ENCODE measurements around the gene CTSC. TPM values are rescaled to one million over a fixed set of nuclear protein-coding genes. Genes with fewer than 3 reads are reported as not detected.
A peak's percentile ranks its signal among the peaks of the same experiment; 100 is the strongest.

The CTSC gene
- total and polyA plus RNA-seq, 9 of the 15 experiments (the other 6 are each of a cell fraction or from before 2014, with no cell fraction given), result 113 to 403 (median 187) TPM

DNA sequence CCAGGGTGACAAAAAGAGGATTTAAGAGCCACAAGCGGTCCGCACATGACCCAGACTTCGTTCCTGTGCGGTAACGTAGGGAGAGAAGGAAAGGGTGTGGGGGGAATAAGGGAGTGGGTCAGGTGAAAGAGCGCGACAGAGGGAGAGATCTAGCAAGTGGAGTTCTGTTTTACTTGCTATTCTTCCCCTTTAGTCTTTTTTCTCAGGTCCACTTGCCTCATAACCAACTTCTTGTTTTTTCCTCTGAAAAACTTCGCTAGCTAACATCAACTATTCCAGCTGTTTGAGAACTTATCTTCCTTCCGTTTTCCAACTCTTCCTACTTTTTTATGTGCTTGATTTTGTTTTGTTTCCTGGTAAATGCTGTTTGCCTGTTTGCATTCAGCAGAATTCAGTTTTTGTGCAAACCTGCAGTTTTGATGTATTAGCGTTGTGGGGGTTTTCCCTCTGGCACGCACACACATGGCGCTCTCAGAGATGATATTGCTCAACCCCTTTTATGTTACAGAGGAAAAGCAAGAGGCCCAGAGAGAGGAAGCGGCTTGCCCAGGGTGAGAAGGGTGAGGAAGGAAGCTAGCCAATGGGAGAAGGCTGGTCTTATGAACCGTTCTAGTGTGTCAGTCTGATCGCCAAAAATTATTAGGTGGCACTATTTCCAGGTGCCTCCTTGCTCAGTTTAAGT, 592 bp upstream of the CTSC start (continued):
- TF ChIP-seq, protein P1, sequence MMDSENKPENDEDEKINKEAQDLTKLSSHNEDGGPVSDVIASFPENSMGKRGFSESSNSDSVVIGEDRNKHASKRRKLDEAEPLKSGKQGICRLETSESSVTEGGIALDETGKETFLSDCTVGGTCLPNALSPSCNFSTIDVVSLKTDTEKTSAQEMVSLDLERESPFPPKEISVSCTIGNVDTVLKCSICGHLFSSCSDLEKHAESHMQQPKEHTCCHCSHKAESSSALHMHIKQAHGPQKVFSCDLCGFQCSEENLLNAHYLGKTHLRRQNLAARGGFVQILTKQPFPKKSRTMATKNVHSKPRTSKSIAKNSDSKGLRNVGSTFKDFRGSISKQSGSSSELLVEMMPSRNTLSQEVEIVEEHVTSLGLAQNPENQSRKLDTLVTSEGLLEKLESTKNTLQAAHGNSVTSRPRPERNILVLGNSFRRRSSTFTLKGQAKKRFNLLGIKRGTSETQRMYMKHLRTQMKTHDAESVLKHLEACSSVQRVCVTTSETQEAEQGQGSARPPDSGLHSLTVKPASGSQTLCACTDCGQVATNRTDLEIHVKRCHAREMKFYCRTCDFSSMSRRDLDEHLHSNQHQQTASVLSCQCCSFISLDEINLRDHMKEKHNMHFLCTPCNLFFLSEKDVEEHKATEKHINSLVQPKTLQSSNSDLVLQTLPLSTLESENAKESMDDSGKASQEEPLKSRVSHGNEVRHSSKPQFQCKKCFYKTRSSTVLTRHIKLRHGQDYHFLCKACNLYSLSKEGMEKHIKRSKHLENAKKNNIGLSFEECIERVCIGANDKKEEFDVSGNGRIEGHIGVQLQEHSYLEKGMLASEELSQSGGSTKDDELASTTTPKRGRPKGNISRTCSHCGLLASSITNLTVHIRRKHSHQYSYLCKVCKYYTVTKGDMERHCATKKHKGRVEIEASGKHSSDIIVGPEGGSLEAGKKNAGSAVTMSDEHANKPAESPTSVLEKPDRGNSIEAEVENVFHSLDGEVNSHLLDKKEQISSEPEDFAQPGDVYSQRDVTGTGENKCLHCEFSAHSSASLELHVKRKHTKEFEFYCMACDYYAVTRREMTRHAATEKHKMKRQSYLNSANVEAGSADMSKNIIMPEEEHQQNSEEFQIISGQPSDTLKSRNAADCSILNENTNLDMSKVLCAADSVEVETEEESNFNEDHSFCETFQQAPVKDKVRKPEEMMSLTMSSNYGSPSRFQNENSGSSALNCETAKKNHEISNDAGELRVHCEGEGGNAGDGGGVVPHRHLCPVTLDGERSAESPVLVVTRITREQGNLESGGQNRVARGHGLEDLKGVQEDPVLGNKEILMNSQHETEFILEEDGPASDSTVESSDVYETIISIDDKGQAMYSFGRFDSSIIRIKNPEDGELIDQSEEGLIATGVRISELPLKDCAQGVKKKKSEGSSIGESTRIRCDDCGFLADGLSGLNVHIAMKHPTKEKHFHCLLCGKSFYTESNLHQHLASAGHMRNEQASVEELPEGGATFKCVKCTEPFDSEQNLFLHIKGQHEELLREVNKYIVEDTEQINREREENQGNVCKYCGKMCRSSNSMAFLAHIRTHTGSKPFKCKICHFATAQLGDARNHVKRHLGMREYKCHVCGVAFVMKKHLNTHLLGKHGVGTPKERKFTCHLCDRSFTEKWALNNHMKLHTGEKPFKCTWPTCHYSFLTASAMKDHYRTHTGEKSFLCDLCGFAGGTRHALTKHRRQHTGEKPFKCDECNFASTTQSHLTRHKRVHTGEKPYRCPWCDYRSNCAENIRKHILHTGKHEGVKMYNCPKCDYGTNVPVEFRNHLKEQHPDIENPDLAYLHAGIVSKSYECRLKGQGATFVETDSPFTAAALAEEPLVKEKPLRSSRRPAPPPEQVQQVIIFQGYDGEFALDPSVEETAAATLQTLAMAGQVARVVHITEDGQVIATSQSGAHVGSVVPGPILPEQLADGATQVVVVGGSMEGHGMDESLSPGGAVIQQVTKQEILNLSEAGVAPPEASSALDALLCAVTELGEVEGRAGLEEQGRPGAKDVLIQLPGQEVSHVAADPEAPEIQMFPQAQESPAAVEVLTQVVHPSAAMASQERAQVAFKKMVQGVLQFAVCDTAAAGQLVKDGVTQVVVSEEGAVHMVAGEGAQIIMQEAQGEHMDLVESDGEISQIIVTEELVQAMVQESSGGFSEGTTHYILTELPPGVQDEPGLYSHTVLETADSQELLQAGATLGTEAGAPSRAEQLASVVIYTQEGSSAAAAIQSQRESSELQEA (IDR thresholded peaks at IDR 0.05; ENCODE audit: low read depth), result no peak
- TF ChIP-seq PCBP2 (IDR thresholded peaks at IDR 0.05; ENCODE audit: low read depth, low read length, poor library complexity, severe bottlenecking), result no peak
- TF ChIP-seq ERF (CRISPR knock-in tag; IDR thresholded peaks at IDR 0.05), result no peak
- no peak for TF ChIP-seq XRCC3 (IDR thresholded peaks at IDR 0.05)
- TF ChIP-seq SMAD4 (CRISPR knock-in tag; conservative IDR thresholded peaks at IDR 0.05), result no peak
- no peak for TF ChIP-seq RBM17 (IDR thresholded peaks at IDR 0.05; ENCODE audit: borderline replicate concordance, low read depth, low read length)
- TF ChIP-seq, protein P2, sequence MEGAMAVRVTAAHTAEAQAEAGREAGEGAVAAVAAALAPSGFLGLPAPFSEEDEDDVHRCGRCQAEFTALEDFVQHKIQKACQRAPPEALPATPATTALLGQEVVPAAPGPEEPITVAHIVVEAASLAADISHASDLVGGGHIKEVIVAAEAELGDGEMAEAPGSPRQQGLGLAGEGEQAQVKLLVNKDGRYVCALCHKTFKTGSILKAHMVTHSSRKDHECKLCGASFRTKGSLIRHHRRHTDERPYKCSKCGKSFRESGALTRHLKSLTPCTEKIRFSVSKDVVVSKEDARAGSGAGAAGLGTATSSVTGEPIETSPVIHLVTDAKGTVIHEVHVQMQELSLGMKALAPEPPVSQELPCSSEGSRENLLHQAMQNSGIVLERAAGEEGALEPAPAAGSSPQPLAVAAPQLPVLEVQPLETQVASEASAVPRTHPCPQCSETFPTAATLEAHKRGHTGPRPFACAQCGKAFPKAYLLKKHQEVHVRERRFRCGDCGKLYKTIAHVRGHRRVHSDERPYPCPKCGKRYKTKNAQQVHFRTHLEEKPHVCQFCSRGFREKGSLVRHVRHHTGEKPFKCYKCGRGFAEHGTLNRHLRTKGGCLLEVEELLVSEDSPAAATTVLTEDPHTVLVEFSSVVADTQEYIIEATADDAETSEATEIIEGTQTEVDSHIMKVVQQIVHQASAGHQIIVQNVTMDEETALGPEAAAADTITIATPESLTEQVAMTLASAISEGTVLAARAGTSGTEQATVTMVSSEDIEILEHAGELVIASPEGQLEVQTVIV (CRISPR knock-in tag; IDR thresholded peaks at IDR 0.05; ENCODE audit: borderline replicate concordance), result no peak
- peak; percentile 20 for TF ChIP-seq HNRNPLL (IDR thresholded peaks at IDR 0.05; ENCODE audit: low read depth, low read length, poor library complexity, severe bottlenecking)
- TF ChIP-seq CEBPB (tag; IDR thresholded peaks at IDR 0.05), result peak; percentile 97
- no peak for TF ChIP-seq RAD51 (IDR thresholded peaks at IDR 0.05; ENCODE audit: borderline replicate concordance, low read depth)
- TF ChIP-seq CEBPG (CRISPR knock-in tag; IDR thresholded peaks at IDR 0.05), result peak; percentile 82
- peak; percentile 89 to 95 for TF ChIP-seq CEBPG (tag; conservative IDR thresholded peaks at IDR 0.05 in 1 of 2, IDR thresholded peaks at IDR 0.05 in 1 of 2)
- no peak for TF ChIP-seq TAF9B (IDR thresholded peaks at IDR 0.05; ENCODE audit: partially characterized antibody)
- TF ChIP-seq ZNF134 (CRISPR knock-in tag; conservative IDR thresholded peaks at IDR 0.05), result no peak
- TF ChIP-seq FIP1L1 (IDR thresholded peaks at IDR 0.05; ENCODE audit: low read depth, low read length, poor library complexity, severe bottlenecking), result no peak
- no peak for TF ChIP-seq CHD4 (IDR thresholded peaks at IDR 0.05; ENCODE audit: insufficient read depth, insufficient replicate concordance, low read depth, low read length, poor library complexity, severe bottlenecking)
- no peak for TF ChIP-seq KAT2B (IDR thresholded peaks at IDR 0.05; ENCODE audit: low read depth, low read length)

All from K562 (cell line).